ENCODE measurements around the gene PHF14. TPM values are rescaled to one million over a fixed set of nuclear protein-coding genes. Genes with fewer than 3 reads are reported as not detected.
"Not testable (repeated sequence)": the region's sequence is repeated elsewhere in the genome, so short reads cannot be mapped to it uniquely, and the experiment has no call there.

The PHF14 gene
- 43.7 and 45.1 TPM in 2 replicates for total RNA-seq
- total RNA-seq (2013): 54.7 TPM
- polyA plus RNA-seq: 9.6 and 10.7 TPM in 2 replicates
- polyA minus RNA-seq: 27.8 and 30.9 TPM in 2 replicates

GRCh38 chr7:10973061-10973941 is at the start of gene PHF14:
Gene PHF14 (plus strand): TSS chr7:10973872. CDS start chr7:10974324, 452 bp downstream.
- Histone ChIP-seq H4K20me1 (ENCODE audit: control insufficient read depth, insufficient read depth, low read length, poor library complexity, severe bottlenecking) (no peaks in the 10 kb centered on the region), H2AFZ (ENCODE audit: insufficient read depth, low read depth, low read length, poor library complexity, severe bottlenecking) (peak within 1 kb of the TSS; percentile 96), H3K9ac (ENCODE audit: low read length) (peak within 1 kb of the TSS; percentile 87), H3K27ac (ENCODE audit: low read length in 2 of 2) (peak within 1 kb of the TSS; percentile 65 to 77), H3K4me3 (ENCODE audit: control extremely low read depth in 1 of 5, extremely low read depth in 1 of 5, insufficient read depth in 1 of 5, low read depth in 2 of 5, low read length in 4 of 5) (peak within 1 kb of the TSS; percentile 71 to 97 (median 82)), H3K79me2 (ENCODE audit: control insufficient read depth, insufficient read depth, low read length) (peaks cover 45% of the 10 kb centered on the region), H3K36me3 (replicated peaks in 1 of 2; ENCODE audit: control extremely low read depth in 1 of 2, control insufficient read depth in 1 of 2, extremely low read depth in 1 of 2, insufficient read depth in 2 of 2, low read length in 1 of 2) (peaks cover 0 to 3% of the 10 kb centered on the region in 2 experiments), H3K27me3 (replicated peaks in 1 of 4; ENCODE audit: control extremely low read depth in 1 of 4, control insufficient read depth in 3 of 4, insufficient read depth in 4 of 4, low read length in 3 of 4) (no peaks in the 10 kb centered on the region), H3K4me1 (ENCODE audit: control insufficient read depth in 2 of 2, insufficient read depth in 2 of 2, low read length in 2 of 2) (peaks cover 20 to 27% of the 10 kb centered on the region in 2 donors), H3K4me2 (replicated peaks; ENCODE audit: low read depth, low read length, poor library complexity, severe bottlenecking) (peak within 1 kb of the TSS; percentile 98), H3K9me3 (ENCODE audit: control extremely low read depth in 1 of 3, control insufficient read depth in 2 of 3, insufficient read depth in 1 of 3, low read length in 2 of 3) (no peaks in the 10 kb centered on the region)
- Mint-ChIP-seq H3K27me3 (no peaks in the 10 kb centered on the region), H3K4me3 (peak within 1 kb of the TSS; percentile 92), H3K4me1 (peaks cover 44% of the 10 kb centered on the region), H3K9me3 (ENCODE audit: insufficient read depth) (no peaks in the 10 kb centered on the region), H3K27ac (peak within 1 kb of the TSS; percentile 93)
- ChIA-PET CTCF (interaction anchor here (0.5 to 2.2 kb wide), 2 partner anchors 33 to 74 kb away, joined by 3 to 14 read pairs; a partner anchor contains a TSS), POLR2A (interaction anchor here (2.5 kb wide), 1 partner anchor 33 kb away, joined by 33 read pairs; a partner anchor contains a TSS)
- intact Hi-C loops (cut with micrococcal nuclease): loop anchor here (1.0 to 5.0 kb wide), 2 partner anchors 33 to 34 kb away; a partner anchor contains a TSS
- WGBS (ENCODE audit: insufficient coverage): 21% methylated on average over 31 of the region's 39 CpGs
- no peak for TF ChIP-seq CTCF (IDR thresholded peaks at IDR 0.05)
- TF ChIP-seq EZH2 (IDR thresholded peaks at IDR 0.05; ENCODE audit: borderline replicate concordance, insufficient read depth, low read depth, low read length, poor library complexity, severe bottlenecking): no peak
- ATAC-seq (ENCODE audit: low read depth) (peak; percentile 95), DNase-seq (peak; percentile 96)

- H3K9me3 Mint-ChIP-seq (ENCODE audit: insufficient read depth): no peaks in the 10 kb centered on the region
- TF ChIP-seq CTCF (IDR thresholded peaks at IDR 0.05) (no peak), EZH2 (IDR thresholded peaks at IDR 0.05; ENCODE audit: borderline replicate concordance, insufficient read depth, low read depth, low read length, poor library complexity, severe bottlenecking) (no peak)
- H3K4me3 Mint-ChIP-seq: no peak overlapping the region
- ATAC-seq (ENCODE audit: low read depth) (no peak), DNase-seq (no peak)
- Histone ChIP-seq H3K36me3 (replicated peaks in 1 of 2; ENCODE audit: control extremely low read depth in 1 of 2, control insufficient read depth in 1 of 2, extremely low read depth in 1 of 2, insufficient read depth in 2 of 2, low read length in 1 of 2) (no peaks in the 10 kb centered on the region), H4K20me1 (ENCODE audit: control insufficient read depth, insufficient read depth, low read length, poor library complexity, severe bottlenecking) (no peaks in the 10 kb centered on the region), H3K27me3 (replicated peaks in 1 of 4; ENCODE audit: control extremely low read depth in 1 of 4, control insufficient read depth in 3 of 4, insufficient read depth in 4 of 4, low read length in 3 of 4) (no peaks in the 10 kb centered on the region), H3K4me2 (replicated peaks; ENCODE audit: low read depth, low read length, poor library complexity, severe bottlenecking) (no peak overlapping the region), H3K27ac (ENCODE audit: low read length in 2 of 2) (no peak overlapping the region), H3K4me1 (ENCODE audit: control insufficient read depth in 2 of 2, insufficient read depth in 2 of 2, low read length in 2 of 2) (no peaks in the 10 kb centered on the region), H2AFZ (ENCODE audit: insufficient read depth, low read depth, low read length, poor library complexity, severe bottlenecking) (no peak overlapping the region), H3K79me2 (ENCODE audit: control insufficient read depth, insufficient read depth, low read length) (no peaks in the 10 kb centered on the region), H3K9ac (ENCODE audit: low read length) (no peak overlapping the region), H3K9me3 (ENCODE audit: control extremely low read depth in 1 of 3, control insufficient read depth in 2 of 3, insufficient read depth in 1 of 3, low read length in 2 of 3) (no peaks in the 10 kb centered on the region), H3K4me3 (ENCODE audit: control extremely low read depth in 1 of 5, extremely low read depth in 1 of 5, insufficient read depth in 1 of 5, low read depth in 2 of 5, low read length in 4 of 5) (no peak overlapping the region)
- no CpG with 5 or more reads among the region's 2 CpGs for WGBS (ENCODE audit: insufficient coverage)
- H3K27me3 Mint-ChIP-seq: no peaks in the 10 kb centered on the region
- intact Hi-C loops (cut with micrococcal nuclease): no loop called here
- ChIA-PET POLR2A (no interaction called here), CTCF (no interaction called here)
- H3K27ac Mint-ChIP-seq: no peak overlapping the region
- no peaks in the 10 kb centered on the region for H3K4me1 Mint-ChIP-seq
Measured at GRCh38 chr7:10924370-10924769, 49.3 kb upstream of the PHF14 start.

GRCh38 chr7:10928203-10928602 is 45.5 kb upstream of the PHF14 start:
- H3K9ac ChIP-seq (ENCODE audit: low read length); H3K4me2 ChIP-seq (replicated peaks; ENCODE audit: low read depth, low read length, poor library complexity, severe bottlenecking); POLR2A ChIA-PET; H3K4me1 Mint-ChIP-seq; H3K36me3 ChIP-seq (replicated peaks in 1 of 2; ENCODE audit: control extremely low read depth in 1 of 2, control insufficient read depth in 1 of 2, extremely low read depth in 1 of 2, insufficient read depth in 2 of 2, low read length in 1 of 2); ATAC-seq (ENCODE audit: low read depth); H3K79me2 ChIP-seq (ENCODE audit: control insufficient read depth, insufficient read depth, low read length); H3K27ac Mint-ChIP-seq; H3K4me1 ChIP-seq (ENCODE audit: control insufficient read depth in 2 of 2, insufficient read depth in 2 of 2, low read length in 2 of 2); H2AFZ ChIP-seq (ENCODE audit: insufficient read depth, low read depth, low read length, poor library complexity, severe bottlenecking); H3K4me3 ChIP-seq (ENCODE audit: control extremely low read depth in 1 of 5, extremely low read depth in 1 of 5, insufficient read depth in 1 of 5, low read depth in 2 of 5, low read length in 4 of 5); H3K9me3 Mint-ChIP-seq (ENCODE audit: insufficient read depth); H3K27me3 Mint-ChIP-seq; intact Hi-C loops (cut with micrococcal nuclease); CTCF ChIA-PET; H3K4me3 Mint-ChIP-seq; H4K20me1 ChIP-seq (ENCODE audit: control insufficient read depth, insufficient read depth, low read length, poor library complexity, severe bottlenecking); DNase-seq; H3K27ac ChIP-seq (ENCODE audit: low read length in 2 of 2); H3K27me3 ChIP-seq (replicated peaks in 1 of 4; ENCODE audit: control extremely low read depth in 1 of 4, control insufficient read depth in 3 of 4, insufficient read depth in 4 of 4, low read length in 3 of 4); H3K9me3 ChIP-seq (ENCODE audit: control extremely low read depth in 1 of 3, control insufficient read depth in 2 of 3, insufficient read depth in 1 of 3, low read length in 2 of 3): not testable (repeated sequence)
- WGBS (ENCODE audit: insufficient coverage): 93% methylated on average over 3 of the region's 3 CpGs
